Mesenchymal stem cell (in vitro differentiated cells and primary cell): ENCODE measurements around the gene ZC3H7A.

Experiments
- DNase-seq: peaks from one replicate; pipeline ENCODE4 v3.0.0-alpha.2; 2013
- H2AFZ ChIP-seq: one replicate; pipeline ENCODE4 v1.6.1; 2013; ENCODE audit warnings: low read depth, mild to moderate bottlenecking, control low read depth, inconsistent platforms, low read length, moderate library complexity
- H2AK5ac ChIP-seq: 2 replicates; pipeline ENCODE4 v1.6.1; 2013; ENCODE audit warnings: low read length, moderate library complexity, mild to moderate bottlenecking, inconsistent platforms; ENCODE audit not compliant: severe bottlenecking
- H2BK120ac ChIP-seq: one replicate; pipeline ENCODE4 v1.6.1; 2013; ENCODE audit warnings: low read depth, mild to moderate bottlenecking, inconsistent platforms, low read length, moderate library complexity
- H2BK12ac ChIP-seq, 2 experiments: one replicate each; pipeline ENCODE4 v1.6.1; 2013; ENCODE audit warnings: inconsistent platforms in 2 of 2, low read length in 2 of 2, mild to moderate bottlenecking in 2 of 2, moderate library complexity in 2 of 2, control low read depth in 1 of 2
- H2BK15ac ChIP-seq: one replicate; pipeline ENCODE4 v1.6.1; 2013; ENCODE audit warnings: mild to moderate bottlenecking, low read depth, inconsistent platforms; ENCODE audit not compliant: poor library complexity, severe bottlenecking
- H2BK5ac ChIP-seq: 2 replicates; pipeline ENCODE4 v1.6.1; 2013; ENCODE audit warnings: low read depth, mild to moderate bottlenecking, low read length, control low read depth, inconsistent platforms; ENCODE audit not compliant: poor library complexity, severe bottlenecking
- H3K14ac ChIP-seq, 2 experiments: one replicate each; pipeline ENCODE4 v1.6.1; 2013; ENCODE audit warnings: inconsistent platforms in 2 of 2, low read length in 2 of 2, control low read depth in 1 of 2, mild to moderate bottlenecking in 1 of 2, moderate library complexity in 1 of 2
- H3K18ac ChIP-seq, 2 experiments: one replicate each; pipeline ENCODE4 v1.6.1; 2013; ENCODE audit warnings: inconsistent platforms in 2 of 2, low read length in 2 of 2, control low read depth in 1 of 2, low read depth in 1 of 2, mild to moderate bottlenecking in 1 of 2
- H3K23ac ChIP-seq, 2 experiments: one replicate each; pipeline ENCODE4 v1.6.1; 2013; ENCODE audit warnings: inconsistent platforms in 2 of 2, low read length in 2 of 2, mild to moderate bottlenecking in 2 of 2, moderate library complexity in 2 of 2, control low read depth in 1 of 2
- H3K27ac ChIP-seq: 2 replicates; pipeline ENCODE4 v1.5.1; 2013; ENCODE audit warnings: mild to moderate bottlenecking, moderate library complexity, low read length, control low read depth, inconsistent platforms; ENCODE audit not compliant: poor library complexity, severe bottlenecking
- H3K27me3 ChIP-seq, 2 experiments: 2 replicates each; pipeline versions ENCODE4 v1.6.1 to v1.7.0; 2013; ENCODE audit warnings: low read length in 2 of 2, mild to moderate bottlenecking in 2 of 2, moderate library complexity in 2 of 2, control low read depth in 1 of 2, inconsistent platforms in 1 of 2; ENCODE audit not compliant: control insufficient read depth in 1 of 2, insufficient read depth in 1 of 2
- H3K36me3 ChIP-seq, 2 experiments: 2 replicates each; pipeline versions ENCODE4 v1.6.1 to v1.7.0; 2013; ENCODE audit warnings: low read length in 2 of 2, control low read depth in 1 of 2, inconsistent platforms in 1 of 2, low read depth in 1 of 2, mild to moderate bottlenecking in 1 of 2; ENCODE audit not compliant: insufficient read depth in 2 of 2, control insufficient read depth in 1 of 2
- H3K4ac ChIP-seq, 2 experiments: one replicate each; pipeline ENCODE4 v1.6.1; 2013; ENCODE audit warnings: inconsistent platforms in 2 of 2, low read length in 2 of 2, mild to moderate bottlenecking in 2 of 2, moderate library complexity in 2 of 2, control low read depth in 1 of 2, low read depth in 1 of 2
- H3K4me1 ChIP-seq: 2 replicates; pipeline ENCODE4 v1.6.1; 2013; ENCODE audit warnings: low read depth, low read length, control low read depth; ENCODE audit not compliant: control insufficient read depth, insufficient read depth
- H3K4me2 ChIP-seq: 2 replicates; pipeline ENCODE4 v1.6.1; 2013; ENCODE audit warnings: low read length, mild to moderate bottlenecking, inconsistent platforms; ENCODE audit not compliant: poor library complexity, severe bottlenecking
- H3K4me3 ChIP-seq, 2 experiments: 2 replicates each; pipeline versions ENCODE4 v1.5.1 to v1.7.0; 2013; ENCODE audit warnings: low read length in 2 of 2, mild to moderate bottlenecking in 2 of 2, control low read depth in 1 of 2, low read depth in 1 of 2; ENCODE audit not compliant: insufficient read depth in 1 of 2
- H3K79me1 ChIP-seq: replicated peaks from 2 replicates; pipeline ENCODE4 v1.6.1; 2013; ENCODE audit warnings: mild to moderate bottlenecking, control low read depth, low read length, inconsistent platforms; ENCODE audit not compliant: poor library complexity, severe bottlenecking
- H3K9ac ChIP-seq: 2 replicates; pipeline ENCODE4 v1.7.0; 2013; ENCODE audit warnings: mild to moderate bottlenecking, low read length, moderate library complexity
- H3K9me3 ChIP-seq: 2 replicates; pipeline ENCODE4 v1.7.0; 2013; ENCODE audit warnings: mild to moderate bottlenecking, low read length; ENCODE audit not compliant: control insufficient read depth
- H4K8ac ChIP-seq: one replicate; pipeline ENCODE4 v1.6.1; 2013; ENCODE audit warnings: inconsistent platforms, mild to moderate bottlenecking, low read length, moderate library complexity
- H4K91ac ChIP-seq: one replicate; pipeline ENCODE4 v1.6.1; 2013; ENCODE audit warnings: mild to moderate bottlenecking, low read length, inconsistent platforms
- WGBS: methylation state at CpG from one replicate; pipeline ENCODE4 v1.1.7; 2013; ENCODE audit warnings: mixed read lengths; 5-methylcytosine and 5-hydroxymethylcytosine counted together

ZC3H7A gene

GRCh38 chr16:11759163-11759834, 37.8 kb downstream of the ZC3H7A start:
- H4K8ac ChIP-seq: no peak overlapping the region
- H3K4ac ChIP-seq: no peak overlapping the region
- peak overlapping the region; percentile 26 for H3K27ac ChIP-seq
- H2BK15ac ChIP-seq: no peak overlapping the region
- H2BK120ac ChIP-seq: no peak overlapping the region
- peaks cover 27 to 88% of the 10 kb centered on the region in 2 experiments for H3K36me3 ChIP-seq
- WGBS: 98% methylated on average over 6 of the region's 9 CpGs
- no peaks in the 10 kb centered on the region for H3K27me3 ChIP-seq
- H3K79me1 ChIP-seq: peaks cover 5% of the 10 kb centered on the region
- peaks cover 16% of the 10 kb centered on the region for H3K4me1 ChIP-seq
- no peak overlapping the region for H3K4me3 ChIP-seq
- no peak overlapping the region for H2BK5ac ChIP-seq
- no peak overlapping the region for H3K18ac ChIP-seq
- H3K23ac ChIP-seq: no peak overlapping the region
- H2AK5ac ChIP-seq: peak overlapping the region; percentile 3
- no peak for DNase-seq
- H3K4me2 ChIP-seq: no peak overlapping the region
- H3K9ac ChIP-seq: no peak overlapping the region
- no peak overlapping the region for H3K14ac ChIP-seq
- H2AFZ ChIP-seq: no peak overlapping the region
- H2BK12ac ChIP-seq: no peak overlapping the region
- no peak overlapping the region for H4K91ac ChIP-seq
- H3K9me3 ChIP-seq: no peaks in the 10 kb centered on the region

GRCh38 chr16:11757671-11758545, 39.1 kb downstream of the ZC3H7A start:
- 91% methylated on average over 9 of the region's 10 CpGs for WGBS
- Histone ChIP-seq H3K36me3 (peaks cover 30 to 91% of the 10 kb centered on the region in 2 experiments), H2AFZ (no peak overlapping the region), H2BK5ac (no peak overlapping the region), H3K4ac (no peak overlapping the region), H3K4me3 (no peak overlapping the region), H3K27ac (peak overlapping the region; percentile 92), H2BK12ac (no peak overlapping the region), H4K8ac (no peak overlapping the region), H3K4me2 (peak overlapping the region; percentile 43), H3K27me3 (no peaks in the 10 kb centered on the region), H3K9me3 (no peaks in the 10 kb centered on the region), H2BK120ac (no peak overlapping the region), H4K91ac (no peak overlapping the region), H3K4me1 (peaks cover 16% of the 10 kb centered on the region), H2AK5ac (peak overlapping the region; percentile 84), H3K23ac (no peak overlapping the region), H2BK15ac (no peak overlapping the region), H3K18ac (no peak overlapping the region), H3K14ac (no peak overlapping the region), H3K9ac (peak overlapping the region; percentile 35), H3K79me1 (peaks cover 6% of the 10 kb centered on the region)
- peak; percentile 60 for DNase-seq

- Histone ChIP-seq H4K91ac (no peak overlapping the region), H2AFZ (no peak overlapping the region), H3K36me3 (peaks cover 38 to 90% of the 10 kb centered on the region in 2 experiments), H3K79me1 (peaks cover 9% of the 10 kb centered on the region), H3K9me3 (no peaks in the 10 kb centered on the region), H3K14ac (no peak overlapping the region), H4K8ac (no peak overlapping the region), H3K4ac (no peak overlapping the region), H2BK5ac (no peak overlapping the region), H3K23ac (no peak overlapping the region), H2AK5ac (peak overlapping the region; percentile 51), H3K27me3 (no peaks in the 10 kb centered on the region), H3K18ac (no peak overlapping the region), H3K27ac (peak overlapping the region; percentile 63), H2BK15ac (no peak overlapping the region), H2BK120ac (no peak overlapping the region), H3K9ac (no peak overlapping the region), H3K4me2 (no peak overlapping the region), H3K4me3 (no peak overlapping the region), H3K4me1 (peaks cover 16% of the 10 kb centered on the region), H2BK12ac (no peak overlapping the region)
- 100% methylated on average over 3 of the region's 3 CpGs for WGBS
- no peak for DNase-seq
These were observed 40.8 kb downstream of the ZC3H7A start for GRCh38 chr16:11756248-11756647.

GRCh38 chr16:11755022-11755760, 41.9 kb downstream of the ZC3H7A start:
- no peak overlapping the region for H3K14ac ChIP-seq
- no peak for DNase-seq
- H3K4me1 ChIP-seq: peaks cover 18% of the 10 kb centered on the region
- H2AFZ ChIP-seq: no peak overlapping the region
- no peaks in the 10 kb centered on the region for H3K27me3 ChIP-seq
- no peak overlapping the region for H3K4me3 ChIP-seq
- H4K91ac ChIP-seq: no peak overlapping the region
- peak overlapping the region; percentile 40 for H2BK5ac ChIP-seq
- no peak overlapping the region for H3K18ac ChIP-seq
- H3K4me2 ChIP-seq: peak overlapping the region; percentile 50
- H3K27ac ChIP-seq: peak overlapping the region; percentile 76
- no peak overlapping the region for H3K9ac ChIP-seq
- H4K8ac ChIP-seq: no peak overlapping the region
- peaks cover 8% of the 10 kb centered on the region for H3K79me1 ChIP-seq
- H2AK5ac ChIP-seq: no peak overlapping the region
- H3K4ac ChIP-seq: no peak overlapping the region
- no peak overlapping the region for H2BK120ac ChIP-seq
- peaks cover 40 to 90% of the 10 kb centered on the region in 2 experiments for H3K36me3 ChIP-seq
- WGBS: 98% methylated on average over 12 of the region's 13 CpGs
- H2BK15ac ChIP-seq: no peak overlapping the region
- no peak overlapping the region for H2BK12ac ChIP-seq
- H3K23ac ChIP-seq: no peak overlapping the region
- H3K9me3 ChIP-seq: no peaks in the 10 kb centered on the region
